GM19351 (cell line): ENCODE measurements around the gene HAAO.
"Not testable (repeated sequence)": the region's sequence is repeated elsewhere in the genome, so short reads cannot be mapped to it uniquely, and the experiment has no call there.

Source experiments
- ATAC-seq: cut with Tn5 transposase; IDR thresholded peaks from one replicate; pipeline ENCODE4 v1.9.1; 2021; ENCODE audit warnings: mild to moderate bottlenecking, moderate library complexity; ENCODE audit not compliant: unreplicated experiment

Gene HAAO

GRCh38 chr2:42752816-42753813 is 39.3 kb downstream of the HAAO start:
- no peak for ATAC-seq

- ATAC-seq: peak; percentile 72
Measured at GRCh38 chr2:42752314-42752713, 40.1 kb downstream of the HAAO start.

- no peak for ATAC-seq
Measured at GRCh38 chr2:42748840-42749239, 43.5 kb downstream of the HAAO start.

- ATAC-seq: no peak
Measured at GRCh38 chr2:42747422-42747821, 45.0 kb downstream of the HAAO start.

GRCh38 chr2:42744545-42745082 is 47.8 kb downstream of the HAAO start:
- no peak for ATAC-seq

- ATAC-seq: no peak
Measured at GRCh38 chr2:42743659-42743990, 48.8 kb downstream of the HAAO start.

GRCh38 chr2:42742740-42743658 is 49.4 kb downstream of the HAAO start:
- no peak for ATAC-seq

GRCh38 chr2:42741140-42741539 is 51.2 kb downstream of the HAAO start:
- no peak for ATAC-seq

- ATAC-seq: no peak
Measured at GRCh38 chr2:42736598-42737322, 55.6 kb downstream of the HAAO start.

- ATAC-seq: no peak
Measured at GRCh38 chr2:42733852-42734251, 58.5 kb downstream of the HAAO start.

GRCh38 chr2:42731316-42731715 is 61.1 kb downstream of the HAAO start:
- not testable (repeated sequence) for ATAC-seq

- ATAC-seq: no peak
Measured at GRCh38 chr2:42726680-42727079, 65.7 kb downstream of the HAAO start.

GRCh38 chr2:42725657-42726056 is 66.7 kb downstream of the HAAO start:
- no peak for ATAC-seq

GRCh38 chr2:42724886-42725285 is 67.5 kb downstream of the HAAO start:
- ATAC-seq: no peak

- no peak for ATAC-seq
Measured at GRCh38 chr2:42723465-42723864, 68.9 kb downstream of the HAAO start.

- peak; percentile 100 for ATAC-seq
Measured at GRCh38 chr2:42722320-42723190, 69.8 kb downstream of the HAAO start.

GRCh38 chr2:42721898-42722297 is 70.5 kb downstream of the HAAO start:
- ATAC-seq: peak; percentile 14
